ENCODE results near the gene GPR161.

The GPR161 gene

DNA sequence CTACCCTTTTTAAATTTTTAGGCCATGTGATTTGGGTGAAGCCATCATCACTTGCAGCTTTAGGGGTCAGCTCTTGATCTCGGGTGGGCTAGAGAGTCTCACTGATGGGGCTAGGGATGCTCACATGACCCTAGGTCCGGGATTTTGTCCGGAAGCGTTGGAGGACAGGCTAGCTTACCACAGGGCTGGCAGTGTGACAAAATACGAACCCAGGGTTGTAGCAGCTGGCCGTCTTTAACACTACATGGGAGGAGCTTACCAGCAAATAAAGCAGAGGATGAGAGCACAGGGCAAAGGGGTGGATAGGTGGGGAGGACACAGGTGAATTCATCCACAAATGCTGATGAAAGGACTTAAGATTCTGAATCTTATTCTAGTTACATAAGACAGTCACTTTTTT lies 21.9 kb downstream of the GPR161 start:
- no peak overlapping the region for H2AFZ ChIP-seq (ENCODE audit: low read length)
- H3K9me3 ChIP-seq (ENCODE audit: low read length) = 0 out of 2 replicates have a peak, but pooled peaks cover 4% of the 10 kb centered on the region
- H4K20me1 ChIP-seq (ENCODE audit: insufficient read depth, low read length) = no peaks in the 10 kb centered on the region
- H3K4me1 ChIP-seq (ENCODE audit: insufficient read depth, low read length, severe bottlenecking) = no peaks in the 10 kb centered on the region
- TF ChIP-seq EZH2 (IDR thresholded peaks at IDR 0.05; ENCODE audit: borderline replicate concordance, low read length) = no peak
- H3K79me2 ChIP-seq (ENCODE audit: insufficient read depth, low read length) = no peaks in the 10 kb centered on the region
- no peaks in the 10 kb centered on the region for H3F3A ChIP-seq (ENCODE audit: insufficient read depth, low read length)
- no peak overlapping the region for H3K9ac ChIP-seq (ENCODE audit: low read length)
- no peaks in the 10 kb centered on the region for H3K36me3 ChIP-seq (ENCODE audit: insufficient read depth, low read length)
- H3K27me3 ChIP-seq (ENCODE audit: insufficient read depth, low read length) = no peaks in the 10 kb centered on the region
- no peak overlapping the region for H3K27ac ChIP-seq (ENCODE audit: low read depth, low read length, poor library complexity, severe bottlenecking)
- no peaks in the 10 kb centered on the region for H3K9me2 ChIP-seq (ENCODE audit: low read depth, low read length)
- no peak overlapping the region for H3K4me2 ChIP-seq (ENCODE audit: low read length)
- no peak overlapping the region for H3K4me3 ChIP-seq (ENCODE audit: low read depth, low read length, poor library complexity, severe bottlenecking)

DNA sequence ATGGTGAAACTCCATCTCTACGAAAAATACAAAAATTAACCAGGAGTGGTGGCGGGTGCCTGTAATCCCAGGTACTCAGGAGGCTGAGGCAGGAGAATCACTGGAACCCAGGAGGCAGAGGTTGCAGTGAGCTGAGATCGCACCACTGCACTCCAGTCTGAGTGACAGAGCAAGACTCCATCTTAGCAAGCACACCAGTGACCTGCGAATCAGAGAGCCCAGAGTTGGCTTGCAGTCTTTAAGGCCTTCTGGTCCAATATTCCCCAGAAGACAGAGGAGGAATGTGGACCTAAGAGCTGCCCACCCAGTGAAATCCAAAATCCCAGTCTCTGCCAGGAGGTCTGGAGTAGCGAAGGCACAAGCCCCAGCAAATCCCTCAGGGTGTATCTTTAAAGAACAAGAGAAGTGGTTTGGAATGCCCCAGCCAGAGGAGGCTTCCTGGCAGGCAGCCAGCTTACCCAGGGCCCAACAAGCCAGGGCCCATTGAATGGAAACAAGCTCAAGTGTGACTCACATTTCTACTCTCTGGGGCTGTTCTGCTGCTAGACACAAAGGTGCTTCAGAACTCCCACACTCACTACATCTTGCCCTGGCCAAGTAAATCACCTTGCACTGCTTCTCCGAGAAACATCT lies 23.9 kb downstream of the GPR161 start:
- H3K9ac ChIP-seq (ENCODE audit: low read length) = no peak overlapping the region
- no peak overlapping the region for H3K27ac ChIP-seq (ENCODE audit: low read depth, low read length, poor library complexity, severe bottlenecking)
- no peaks in the 10 kb centered on the region for H3K9me2 ChIP-seq (ENCODE audit: low read depth, low read length)

DNA sequence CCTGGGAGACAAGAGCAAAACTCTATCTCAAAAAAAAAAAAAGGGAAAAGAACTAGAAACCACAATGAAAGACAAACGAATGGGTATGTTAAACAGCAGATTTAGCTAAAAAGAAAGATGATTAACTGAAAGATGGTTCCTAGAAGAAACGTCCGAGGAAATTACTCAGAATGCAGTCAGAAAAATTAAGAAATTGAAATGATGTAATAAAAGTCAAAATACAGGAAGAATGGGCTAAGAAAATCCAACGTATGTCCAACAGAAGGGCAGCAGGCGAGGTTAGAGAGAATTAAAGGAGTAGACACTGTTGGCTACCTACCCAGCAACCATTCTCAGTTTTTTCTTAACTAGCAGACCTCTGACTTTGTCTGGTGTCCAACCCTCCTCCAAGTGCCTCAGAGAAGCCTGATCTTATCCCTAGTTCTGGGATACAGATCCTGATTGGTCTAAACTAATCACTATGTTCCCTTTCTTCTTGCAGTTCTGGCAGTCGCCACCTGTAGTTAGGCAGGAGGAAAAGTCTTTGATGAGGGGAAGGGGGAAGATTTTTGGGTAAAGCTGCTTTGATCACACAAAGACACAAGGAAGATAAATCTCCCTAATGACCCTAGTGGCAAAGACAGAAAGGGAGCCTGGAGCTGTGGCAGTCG lies 25.7 kb downstream of the GPR161 start:
- H4K20me1 ChIP-seq (ENCODE audit: insufficient read depth, low read length) = no peaks in the 10 kb centered on the region
- H3K9me3 ChIP-seq (ENCODE audit: low read length) = no peaks in the 10 kb centered on the region
- H3K4me3 ChIP-seq (ENCODE audit: low read depth, low read length, poor library complexity, severe bottlenecking) = no peak overlapping the region
- no peak overlapping the region for H3K4me2 ChIP-seq (ENCODE audit: low read length)
- H3K79me2 ChIP-seq (ENCODE audit: insufficient read depth, low read length) = no peaks in the 10 kb centered on the region
- H3K4me1 ChIP-seq (ENCODE audit: insufficient read depth, low read length, severe bottlenecking) = no peaks in the 10 kb centered on the region
- H3K27me3 ChIP-seq (ENCODE audit: insufficient read depth, low read length) = no peaks in the 10 kb centered on the region
- H3K36me3 ChIP-seq (ENCODE audit: insufficient read depth, low read length) = no peaks in the 10 kb centered on the region
- no peak overlapping the region for H2AFZ ChIP-seq (ENCODE audit: low read length)
- H3K9ac ChIP-seq (ENCODE audit: low read length) = no peak overlapping the region
- H3K27ac ChIP-seq (ENCODE audit: low read depth, low read length, poor library complexity, severe bottlenecking) = no peak overlapping the region
- no peaks in the 10 kb centered on the region for H3F3A ChIP-seq (ENCODE audit: insufficient read depth, low read length)
- H3K9me2 ChIP-seq (ENCODE audit: low read depth, low read length) = no peaks in the 10 kb centered on the region
- TF ChIP-seq, protein P1, sequence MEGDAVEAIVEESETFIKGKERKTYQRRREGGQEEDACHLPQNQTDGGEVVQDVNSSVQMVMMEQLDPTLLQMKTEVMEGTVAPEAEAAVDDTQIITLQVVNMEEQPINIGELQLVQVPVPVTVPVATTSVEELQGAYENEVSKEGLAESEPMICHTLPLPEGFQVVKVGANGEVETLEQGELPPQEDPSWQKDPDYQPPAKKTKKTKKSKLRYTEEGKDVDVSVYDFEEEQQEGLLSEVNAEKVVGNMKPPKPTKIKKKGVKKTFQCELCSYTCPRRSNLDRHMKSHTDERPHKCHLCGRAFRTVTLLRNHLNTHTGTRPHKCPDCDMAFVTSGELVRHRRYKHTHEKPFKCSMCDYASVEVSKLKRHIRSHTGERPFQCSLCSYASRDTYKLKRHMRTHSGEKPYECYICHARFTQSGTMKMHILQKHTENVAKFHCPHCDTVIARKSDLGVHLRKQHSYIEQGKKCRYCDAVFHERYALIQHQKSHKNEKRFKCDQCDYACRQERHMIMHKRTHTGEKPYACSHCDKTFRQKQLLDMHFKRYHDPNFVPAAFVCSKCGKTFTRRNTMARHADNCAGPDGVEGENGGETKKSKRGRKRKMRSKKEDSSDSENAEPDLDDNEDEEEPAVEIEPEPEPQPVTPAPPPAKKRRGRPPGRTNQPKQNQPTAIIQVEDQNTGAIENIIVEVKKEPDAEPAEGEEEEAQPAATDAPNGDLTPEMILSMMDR (IDR thresholded peaks at IDR 0.05; ENCODE audit: low read length) = no peak
- no peak for TF ChIP-seq EZH2 (IDR thresholded peaks at IDR 0.05; ENCODE audit: borderline replicate concordance, low read length)

More for the DNA sequence above, 23.9 kb downstream of the GPR161 start:
- no peaks in the 10 kb centered on the region for H3K27me3 ChIP-seq (ENCODE audit: insufficient read depth, low read length)
- no peaks in the 10 kb centered on the region for H3K36me3 ChIP-seq (ENCODE audit: insufficient read depth, low read length)
- H3F3A ChIP-seq (ENCODE audit: insufficient read depth, low read length) = no peaks in the 10 kb centered on the region
- H4K20me1 ChIP-seq (ENCODE audit: insufficient read depth, low read length) = no peaks in the 10 kb centered on the region
- H3K4me3 ChIP-seq (ENCODE audit: low read depth, low read length, poor library complexity, severe bottlenecking) = no peak overlapping the region
- no peak for TF ChIP-seq EZH2 (IDR thresholded peaks at IDR 0.05; ENCODE audit: borderline replicate concordance, low read length)
- TF ChIP-seq, protein P1 (IDR thresholded peaks at IDR 0.05; ENCODE audit: low read length) = no peak
- H2AFZ ChIP-seq (ENCODE audit: low read length) = no peak overlapping the region
- no peaks in the 10 kb centered on the region for H3K4me1 ChIP-seq (ENCODE audit: insufficient read depth, low read length, severe bottlenecking)
- H3K9me3 ChIP-seq (ENCODE audit: low read length) = no peaks in the 10 kb centered on the region
- no peaks in the 10 kb centered on the region for H3K79me2 ChIP-seq (ENCODE audit: insufficient read depth, low read length)
- no peak overlapping the region for H3K4me2 ChIP-seq (ENCODE audit: low read length)
